Keratinocyte (primary cell): Measurements from ENCODE around the gene PAX2.

Experiments
- CTCF ChIP-seq, 3 experiments: IDR thresholded peaks in 1 of 3; conservative IDR thresholded peaks in 1 of 3; optimal IDR thresholded peaks in 1 of 3; 2 replicates in 2 of 3; 3 replicates in 1 of 3; pipeline versions ENCODE3 to v1.5.1; 2011; ENCODE audit warnings: low read length in 3 of 3, mild to moderate bottlenecking in 3 of 3, moderate library complexity in 2 of 3, control low read depth in 1 of 3, inconsistent platforms in 1 of 3; ENCODE audit not compliant: insufficient read depth in 2 of 3; ENCODE audit errors: extremely low read depth in 1 of 3
- EZH2 ChIP-seq: IDR thresholded peaks from one replicate; pipeline ENCODE4 v1.6.1; 2012; ENCODE audit warnings: inconsistent platforms, mild to moderate bottlenecking, low read length, moderate library complexity

- TF ChIP-seq CTCF (optimal IDR thresholded peaks at IDR 0.05 in 1 of 3, IDR thresholded peaks at IDR 0.05 in 1 of 3, conservative IDR thresholded peaks at IDR 0.05 in 1 of 3; ENCODE audit: extremely low read depth in 1 of 3, insufficient read depth in 2 of 3, low read length in 3 of 3) (no peak), EZH2 (no peak)
Measured at GRCh38 chr10:100858261-100858660, 112.9 kb downstream of the PAX2 start.
